ENCODE data around the gene MC4R.

- TF ChIP-seq POLR2A (IDR thresholded peaks at IDR 0.05) (no peak), CTCF (IDR thresholded peaks at IDR 0.05) (peak in 1 of 4 donors; percentile 19)
Observed at GRCh38 chr18:60411715-60412114, 39.1 kb upstream of the MC4R start.
